RWPE1 (cell line): Measurements from ENCODE around the gene TTC4.

Source experiments
- CTCF ChIA-PET: fragments of 350-600 bp; sonication (Branson Sonifier 250); formaldehyde crosslinking; extraction: SDS; loops from one replicate; lab custom pipeline; 2021; lab: Yijun Ruan, JAX
- POLR2A ChIA-PET: fragments of 400-600 bp; formaldehyde crosslinking; extraction: SDS; loops from one replicate; lab custom pipeline; 2020; ENCODE audit warnings: antibody characterized with exemption; ENCODE audit not compliant: low non-redundant PET; lab: Yijun Ruan, JAX
- DNase-seq: peaks from one replicate; pipeline ENCODE4 v3.0.0; 2012; ENCODE audit warnings: low spot score
- H3K27ac ChIP-seq: fragments of 450-650 bp; 2 replicates; pipeline ENCODE4 v1.5.1; 2017
- TF ChIP-seq, protein P1 (sequence below): fragments of 450-650 bp; conservative IDR thresholded peaks from 2 replicates; pipeline ENCODE4 v1.5.1; 2017; ENCODE audit warnings: low read depth, mild to moderate bottlenecking

TTC4 gene

DNA sequence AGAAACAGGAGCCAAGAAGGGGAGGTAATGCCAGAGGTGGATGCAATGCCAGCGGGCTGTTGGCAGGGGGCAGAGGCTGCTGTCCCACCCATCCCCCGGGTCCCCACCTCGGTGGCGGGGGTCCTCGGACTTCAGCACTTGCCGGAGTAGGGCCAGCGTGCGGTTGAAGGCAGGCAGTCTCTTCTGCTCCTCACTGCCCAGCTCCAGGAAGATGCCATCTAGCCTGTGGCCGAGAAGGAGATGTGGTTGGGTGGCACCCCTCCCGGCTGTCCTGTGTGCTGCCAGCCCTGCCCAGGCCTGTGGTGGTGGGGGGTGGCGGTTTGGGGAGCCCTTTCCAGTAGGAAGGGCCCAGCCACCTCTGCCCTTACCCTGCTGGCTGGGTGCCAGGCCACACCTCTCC, 71.9 kb downstream of the TTC4 start:
- TF ChIP-seq, protein P1, sequence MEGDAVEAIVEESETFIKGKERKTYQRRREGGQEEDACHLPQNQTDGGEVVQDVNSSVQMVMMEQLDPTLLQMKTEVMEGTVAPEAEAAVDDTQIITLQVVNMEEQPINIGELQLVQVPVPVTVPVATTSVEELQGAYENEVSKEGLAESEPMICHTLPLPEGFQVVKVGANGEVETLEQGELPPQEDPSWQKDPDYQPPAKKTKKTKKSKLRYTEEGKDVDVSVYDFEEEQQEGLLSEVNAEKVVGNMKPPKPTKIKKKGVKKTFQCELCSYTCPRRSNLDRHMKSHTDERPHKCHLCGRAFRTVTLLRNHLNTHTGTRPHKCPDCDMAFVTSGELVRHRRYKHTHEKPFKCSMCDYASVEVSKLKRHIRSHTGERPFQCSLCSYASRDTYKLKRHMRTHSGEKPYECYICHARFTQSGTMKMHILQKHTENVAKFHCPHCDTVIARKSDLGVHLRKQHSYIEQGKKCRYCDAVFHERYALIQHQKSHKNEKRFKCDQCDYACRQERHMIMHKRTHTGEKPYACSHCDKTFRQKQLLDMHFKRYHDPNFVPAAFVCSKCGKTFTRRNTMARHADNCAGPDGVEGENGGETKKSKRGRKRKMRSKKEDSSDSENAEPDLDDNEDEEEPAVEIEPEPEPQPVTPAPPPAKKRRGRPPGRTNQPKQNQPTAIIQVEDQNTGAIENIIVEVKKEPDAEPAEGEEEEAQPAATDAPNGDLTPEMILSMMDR, result no peak
- POLR2A ChIA-PET, result no interaction called here
- CTCF ChIA-PET, result no interaction called here
- DNase-seq, result no peak
- no peak overlapping the region for H3K27ac ChIP-seq

DNA sequence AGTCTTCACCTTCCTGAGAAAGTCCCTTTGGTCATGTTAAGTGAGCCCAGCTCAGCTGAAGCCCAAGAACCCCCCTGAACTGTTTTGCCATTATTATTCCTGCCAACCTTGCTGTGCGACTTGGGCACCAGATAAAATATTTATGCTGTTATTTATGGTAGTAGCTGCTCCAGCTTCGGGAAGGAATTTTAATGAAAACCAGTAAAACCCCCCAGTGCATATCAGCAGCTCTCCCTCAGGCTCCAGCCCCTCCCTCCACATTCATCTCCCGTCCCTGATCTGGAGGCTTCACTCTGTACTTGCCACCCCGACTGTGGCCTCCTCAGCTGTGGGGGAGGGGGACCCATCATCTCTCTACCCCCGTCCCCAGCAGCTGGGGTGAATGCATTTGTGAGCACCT, 72.8 kb downstream of the TTC4 start:
- no peak overlapping the region for H3K27ac ChIP-seq
- CTCF ChIA-PET, result no interaction called here
- TF ChIP-seq, protein P1, result no peak
- DNase-seq, result no peak
- POLR2A ChIA-PET, result no interaction called here

DNA sequence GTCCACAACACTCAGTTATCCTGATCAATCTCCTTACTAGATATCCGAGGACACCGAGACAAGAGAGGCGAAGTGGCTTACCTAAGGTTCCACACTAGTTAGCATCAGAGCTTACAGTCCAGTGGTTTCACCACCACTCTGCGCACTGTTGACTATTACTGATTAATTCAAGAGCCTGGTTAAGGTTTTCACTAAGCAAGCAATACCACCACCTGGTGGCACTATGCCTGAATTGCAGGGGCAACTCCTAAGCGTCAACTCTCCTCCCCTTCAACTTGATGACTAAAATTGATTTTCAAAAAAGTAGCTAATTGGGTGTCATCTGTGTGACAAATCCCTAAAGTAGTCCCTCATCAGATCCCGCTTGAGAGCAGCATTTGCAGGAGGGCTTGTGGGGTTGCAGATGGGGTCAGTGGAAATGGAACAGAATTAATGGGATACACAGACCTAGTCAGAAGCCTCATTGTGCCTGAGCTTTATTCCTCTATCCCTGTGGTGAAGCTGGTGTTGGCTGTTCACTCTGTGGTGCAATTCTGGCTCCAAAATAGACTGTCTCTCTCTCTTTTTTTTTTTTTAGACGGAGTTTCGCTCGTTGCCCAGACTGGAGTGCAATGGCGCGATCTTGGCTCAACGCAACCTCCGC, 76.3 kb downstream of the TTC4 start:
- POLR2A ChIA-PET, result no interaction called here
- TF ChIP-seq, protein P1, result no peak
- no peak for DNase-seq
- CTCF ChIA-PET, result interaction anchor here (0.6 to 0.8 kb wide), 7 partner anchors 15 to 469 kb away, joined by 3 to 7 read pairs (median 4); no protein-coding TSS in a partner anchor
- no peak overlapping the region for H3K27ac ChIP-seq
